CD4-positive, alpha-beta T cell treated with Interleukin-15 for 1 hour (primary cell): ENCODE results near the gene COL26A1.

Experiments used
- DNase-seq: peaks from one replicate; pipeline ENCODE4 v3.0.0-alpha.2; 2020

The COL26A1 gene

GRCh38 chr7:101582971-101583370, 220.3 kb downstream of the COL26A1 start:
- DNase-seq: no peak

GRCh38 chr7:101586078-101586905, 223.6 kb downstream of the COL26A1 start:
- no peak for DNase-seq

- no peak for DNase-seq
Measured at GRCh38 chr7:101586906-101587677, 224.4 kb downstream of the COL26A1 start.

GRCh38 chr7:101588131-101588935, 225.7 kb downstream of the COL26A1 start:
- no peak for DNase-seq

GRCh38 chr7:101589052-101589451, 226.4 kb downstream of the COL26A1 start:
- no peak for DNase-seq

GRCh38 chr7:101589976-101590662, 227.4 kb downstream of the COL26A1 start:
- DNase-seq: no peak

GRCh38 chr7:101590663-101591435, 228.2 kb downstream of the COL26A1 start:
- no peak for DNase-seq

GRCh38 chr7:101591504-101591903, 228.8 kb downstream of the COL26A1 start:
- no peak for DNase-seq

- no peak for DNase-seq
Measured at GRCh38 chr7:101593556-101593955, 230.9 kb downstream of the COL26A1 start.

GRCh38 chr7:101594790-101595189, 232.1 kb downstream of the COL26A1 start:
- DNase-seq: no peak

GRCh38 chr7:101595246-101595645, 232.6 kb downstream of the COL26A1 start:
- no peak for DNase-seq

GRCh38 chr7:101595766-101596537, 233.3 kb downstream of the COL26A1 start:
- no peak for DNase-seq

GRCh38 chr7:101596898-101597297, 234.2 kb downstream of the COL26A1 start:
- no peak for DNase-seq

GRCh38 chr7:101597941-101598340, 235.3 kb downstream of the COL26A1 start:
- no peak for DNase-seq

GRCh38 chr7:101598422-101598985, 235.8 kb downstream of the COL26A1 start:
- DNase-seq: no peak

GRCh38 chr7:101598986-101599771, 236.5 kb downstream of the COL26A1 start:
- no peak for DNase-seq

- DNase-seq: no peak
Measured at GRCh38 chr7:101599787-101600186, 237.1 kb downstream of the COL26A1 start.

- no peak for DNase-seq
Measured at GRCh38 chr7:101602082-101602481, 239.4 kb downstream of the COL26A1 start.

- DNase-seq: peak; percentile 51
Measured at GRCh38 chr7:101602484-101603241, 240.0 kb downstream of the COL26A1 start.
